ENCODE results near the gene CYTIP.

The CYTIP gene

DNA sequence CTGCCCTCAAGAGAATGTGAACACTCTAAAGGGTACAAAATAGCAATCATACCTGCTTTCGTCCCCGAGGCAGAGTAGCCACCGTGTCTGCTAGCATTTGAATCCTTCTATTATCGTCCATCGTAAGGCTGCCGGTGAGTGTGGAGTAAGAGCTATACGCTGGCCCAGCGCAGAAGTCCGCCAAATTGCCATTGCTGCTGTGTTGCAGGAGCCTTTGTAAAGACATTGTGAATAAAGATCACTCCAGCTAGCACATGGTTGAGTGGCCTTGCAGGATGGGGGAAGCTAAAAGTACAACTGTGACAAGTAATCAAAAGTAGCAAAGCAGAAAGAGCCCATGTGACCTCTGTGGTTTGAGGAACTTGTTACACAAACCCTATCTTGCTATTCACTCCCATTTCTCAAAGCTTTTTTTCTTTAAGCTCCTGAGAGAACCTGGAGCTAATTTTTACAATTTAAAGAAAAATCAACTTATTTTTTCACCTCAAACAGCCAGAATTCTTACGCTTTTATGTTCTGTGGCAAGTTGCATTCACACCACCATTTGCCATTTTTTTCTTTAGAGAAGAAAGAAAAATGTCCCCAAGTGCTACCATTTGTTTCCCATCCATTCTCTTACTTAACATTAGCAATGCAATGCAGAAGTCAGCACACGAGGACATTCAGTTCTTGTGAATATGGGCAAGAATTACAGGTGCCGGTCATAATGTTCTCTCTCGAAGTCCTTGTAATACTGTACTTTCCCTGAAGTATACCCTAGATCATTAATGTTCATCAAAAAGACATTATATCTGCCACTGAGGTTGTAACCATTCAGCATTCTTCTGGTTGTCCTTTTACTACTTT, at the start of gene CYTIP:
Gene CYTIP (minus strand): TSS at position 295 of the 846 bp plus-strand sequence. CDS start 69 bp downstream, at position 226.
- peak; percentile 56 to 64 for DNase-seq

DNA sequence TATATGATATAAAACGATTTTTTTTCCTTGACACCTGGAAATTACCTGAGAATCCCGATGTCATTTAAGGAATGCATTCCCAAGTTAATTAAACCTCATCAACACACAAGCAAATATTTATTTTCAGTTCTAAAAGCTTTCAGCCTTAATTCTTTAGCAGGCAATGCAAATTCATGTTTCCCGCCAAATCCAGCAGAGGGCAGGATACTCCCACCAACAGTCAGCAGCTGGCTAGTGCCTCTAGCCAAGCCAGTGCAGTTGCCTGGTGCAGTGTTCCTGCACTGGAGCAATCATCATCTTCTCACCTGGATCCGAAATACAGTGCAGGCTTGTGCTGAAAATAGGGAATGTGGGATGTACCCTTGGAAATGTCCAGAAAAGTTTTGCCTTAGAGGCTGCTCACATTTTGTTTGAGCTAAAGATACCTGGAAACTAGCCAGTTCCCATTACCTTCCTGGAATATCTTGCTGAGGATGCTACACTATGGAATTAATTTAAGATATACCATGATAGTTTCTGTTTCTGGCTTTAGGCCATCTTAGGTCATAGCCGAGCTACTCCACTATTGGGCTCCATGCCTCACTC, 48.4 kb upstream of the CYTIP start:
- DNase-seq = peak; percentile 73 to 79

DNA sequence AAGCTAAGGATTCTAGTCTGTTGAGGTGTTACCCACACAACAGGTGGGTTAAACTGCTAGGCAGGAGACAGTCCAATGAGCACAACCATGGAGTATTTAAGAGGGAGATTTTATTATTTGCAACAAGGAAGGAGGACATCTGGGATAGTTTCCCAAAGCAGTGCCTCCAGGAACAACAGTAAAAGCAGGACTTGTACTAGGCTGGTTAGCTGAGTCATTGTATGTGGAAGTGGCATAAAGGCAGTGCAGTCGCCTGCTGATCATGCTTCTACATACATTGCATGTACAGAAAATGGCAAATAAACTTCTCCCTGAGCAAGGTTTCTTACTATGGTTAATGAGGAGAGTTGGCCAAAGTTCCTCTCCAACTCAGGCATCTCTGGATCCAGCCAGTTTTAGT, 46.1 kb upstream of the CYTIP start:
- no peak for DNase-seq

DNA sequence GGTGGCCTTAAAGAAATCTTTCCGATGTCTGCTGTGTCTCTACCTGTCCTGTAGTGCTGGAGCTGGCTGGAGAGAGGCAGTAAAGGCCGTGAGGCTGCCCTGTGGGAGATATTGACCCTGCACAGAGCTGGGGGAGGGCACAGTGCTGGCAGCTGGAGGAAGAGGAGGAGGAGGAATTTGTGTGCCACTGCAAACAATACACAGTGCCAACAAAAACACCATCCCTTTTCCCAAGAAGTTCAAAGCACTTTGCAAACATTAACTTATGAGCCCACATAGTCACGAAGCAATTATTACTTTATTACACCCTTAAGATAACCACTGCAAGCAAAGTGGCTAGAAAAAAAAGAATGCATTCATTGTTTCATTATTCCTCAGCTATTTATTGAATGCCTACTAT, 45.0 kb upstream of the CYTIP start:
- no peak for DNase-seq

DNA sequence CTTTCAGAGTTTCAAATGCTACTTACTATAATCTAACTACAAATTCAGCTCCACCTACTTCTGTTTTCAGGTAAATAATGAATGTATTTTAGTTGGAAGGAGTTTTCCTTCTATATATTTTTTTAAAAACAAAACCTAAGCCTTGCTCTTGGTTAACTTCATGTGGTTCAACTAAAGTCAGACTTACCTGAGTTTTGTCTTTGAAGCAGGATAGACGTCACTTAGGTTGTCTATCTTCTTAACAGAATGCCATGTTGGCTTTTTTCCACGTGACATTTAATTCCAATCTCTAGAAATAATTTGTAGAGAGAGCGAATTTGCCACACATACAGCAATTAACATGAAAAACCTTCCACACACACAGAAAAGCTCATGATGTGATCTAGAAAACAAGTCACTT, 43.9 kb upstream of the CYTIP start:
- DNase-seq = no peak

DNA sequence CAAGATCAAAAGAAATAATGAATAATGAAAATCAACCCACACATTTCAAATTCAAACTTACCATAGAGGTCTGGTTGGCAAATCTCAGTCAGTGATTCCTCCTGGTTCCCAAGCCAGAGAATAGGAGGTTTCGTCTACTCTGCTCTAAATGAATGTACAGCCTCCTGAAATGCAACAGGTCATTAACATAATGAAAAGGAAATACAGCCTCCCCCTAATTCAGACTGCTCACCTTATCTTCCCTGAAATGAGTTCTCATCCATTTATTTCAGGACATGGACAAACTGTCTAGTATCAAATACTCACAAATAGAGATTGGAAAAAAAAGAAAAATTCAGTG, 43.4 kb upstream of the CYTIP start:
- DNase-seq = no peak

DNA sequence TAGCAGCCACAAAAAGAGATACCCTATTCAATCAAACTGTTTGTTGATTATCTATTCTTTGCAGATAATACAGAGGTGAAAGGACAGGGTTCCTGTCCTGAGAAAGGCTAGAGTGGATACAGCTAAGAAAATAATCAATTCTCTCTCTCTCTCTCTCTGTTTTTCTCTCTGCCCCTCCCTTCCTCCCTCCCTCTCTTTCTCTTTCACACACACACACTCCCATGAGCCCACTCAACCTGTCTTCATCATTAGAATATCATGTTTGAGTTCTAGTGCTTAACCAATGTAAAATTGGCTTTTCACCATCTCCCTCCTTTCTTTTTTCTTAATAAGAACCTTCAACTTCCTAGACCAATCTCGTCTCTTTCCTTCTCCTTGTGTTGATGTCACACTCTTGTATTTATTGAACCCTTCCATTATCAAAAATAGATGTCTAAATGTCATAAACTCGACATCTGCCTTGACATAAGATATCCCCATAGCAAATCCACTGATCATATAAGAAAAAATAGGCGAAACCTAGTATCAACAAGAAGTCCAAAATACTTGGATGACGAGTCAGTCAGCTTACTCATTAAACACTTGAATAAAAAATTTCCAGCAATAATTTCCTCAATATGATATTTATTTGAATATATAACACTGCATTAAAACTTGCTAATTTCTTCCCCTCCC, 42.8 kb upstream of the CYTIP start:
- no peak for DNase-seq

DNA sequence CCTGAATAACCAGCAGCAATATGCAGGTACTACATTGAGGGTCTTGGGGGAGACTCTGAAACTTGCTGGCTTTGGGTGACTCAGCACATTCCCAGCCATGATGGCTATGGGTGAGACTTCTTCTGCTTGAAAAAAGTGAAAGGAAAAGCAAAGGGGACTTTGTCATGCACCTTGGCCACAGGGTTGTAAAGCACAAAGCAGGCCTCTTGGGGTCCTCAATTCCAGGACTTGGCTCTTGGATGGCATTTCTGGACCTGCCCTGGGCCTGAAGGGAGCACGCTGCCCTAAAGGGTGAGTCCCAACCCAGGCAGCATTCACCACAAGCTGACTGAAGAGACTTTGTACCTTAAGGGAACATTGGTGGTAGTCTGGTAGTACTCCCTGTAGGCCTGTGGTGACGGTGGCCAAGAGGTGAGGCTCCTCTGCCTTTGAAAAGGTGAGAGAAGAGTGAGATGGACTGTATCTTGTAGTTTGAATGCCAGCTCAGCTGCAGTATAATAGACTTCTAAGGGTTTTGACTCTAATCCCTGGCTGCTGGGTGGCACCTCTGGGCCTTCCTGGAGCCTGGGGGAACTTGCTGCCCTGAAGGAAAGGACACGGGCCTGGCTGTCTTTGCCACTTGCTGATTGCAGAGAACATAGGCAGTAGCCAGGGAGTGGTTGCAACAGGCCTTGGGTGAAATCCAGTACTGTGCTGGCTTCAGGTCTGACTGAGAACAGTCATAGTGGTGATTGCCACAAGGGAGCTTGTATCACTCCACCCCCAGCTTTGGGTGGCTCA, 36.5 kb upstream of the CYTIP start:
- DNase-seq = peak; percentile 63 to 73

DNA sequence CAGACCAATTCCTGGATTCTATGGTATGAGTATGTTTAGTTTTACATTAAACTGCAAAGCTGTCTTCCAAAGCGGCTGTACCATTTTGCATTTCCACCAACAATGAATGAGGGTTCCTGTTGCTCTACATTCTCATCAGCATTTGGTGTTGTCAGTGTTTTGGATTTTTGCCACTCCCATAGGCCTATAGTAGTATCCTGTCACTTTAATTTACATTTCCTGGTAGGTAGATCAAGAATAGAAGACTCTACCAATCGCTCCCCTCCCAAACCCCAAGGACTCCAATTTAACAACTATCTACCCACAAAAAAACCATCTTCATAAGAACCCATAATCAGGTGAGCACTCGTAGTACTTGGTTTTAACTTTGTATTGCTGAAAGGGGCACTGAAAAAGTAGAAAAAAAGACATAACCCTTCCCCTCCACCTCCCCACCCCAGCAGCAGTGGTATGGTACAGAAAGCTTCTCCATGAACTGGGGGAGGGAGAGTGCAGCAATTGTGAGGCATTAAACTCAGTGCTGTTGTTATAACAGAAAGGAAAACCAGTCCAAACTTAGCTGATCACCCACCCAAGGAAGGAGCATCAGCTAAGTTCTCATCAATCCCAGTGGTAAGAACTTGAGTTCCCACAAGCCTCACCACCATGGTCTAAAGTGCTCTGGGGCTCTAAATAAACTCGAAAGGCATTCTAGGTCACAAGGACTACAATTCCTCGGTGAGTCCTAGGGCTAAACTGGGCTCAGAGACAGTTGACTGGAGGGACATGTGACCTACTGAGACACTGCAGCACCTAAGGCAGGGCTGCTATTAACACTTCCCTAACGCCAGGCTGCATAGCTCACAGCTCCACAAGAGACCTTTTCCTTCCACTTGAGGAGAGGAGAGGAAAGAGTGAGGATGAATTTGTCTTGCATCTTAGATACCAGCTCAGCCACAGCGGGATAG, 35.5 kb upstream of the CYTIP start:
- no peak for DNase-seq

DNA sequence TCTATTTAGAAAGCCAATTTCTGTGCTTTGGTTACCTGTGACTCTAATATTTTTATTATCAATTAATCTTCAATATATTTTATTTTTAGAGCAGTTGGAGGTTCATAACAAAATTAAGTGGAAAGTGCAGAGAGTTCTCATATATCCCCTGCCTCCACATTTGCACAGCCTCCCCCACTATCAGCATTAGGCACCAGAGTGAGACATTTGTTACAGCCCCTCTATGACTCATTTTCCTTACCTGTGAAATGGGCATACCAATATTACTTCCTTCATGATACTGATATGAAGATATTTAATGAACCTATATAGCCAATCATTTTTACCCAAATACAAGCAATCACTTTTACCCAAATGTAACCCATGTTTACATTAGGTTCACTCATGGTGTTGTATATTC, 34.0 kb upstream of the CYTIP start:
- DNase-seq = no peak

DNA sequence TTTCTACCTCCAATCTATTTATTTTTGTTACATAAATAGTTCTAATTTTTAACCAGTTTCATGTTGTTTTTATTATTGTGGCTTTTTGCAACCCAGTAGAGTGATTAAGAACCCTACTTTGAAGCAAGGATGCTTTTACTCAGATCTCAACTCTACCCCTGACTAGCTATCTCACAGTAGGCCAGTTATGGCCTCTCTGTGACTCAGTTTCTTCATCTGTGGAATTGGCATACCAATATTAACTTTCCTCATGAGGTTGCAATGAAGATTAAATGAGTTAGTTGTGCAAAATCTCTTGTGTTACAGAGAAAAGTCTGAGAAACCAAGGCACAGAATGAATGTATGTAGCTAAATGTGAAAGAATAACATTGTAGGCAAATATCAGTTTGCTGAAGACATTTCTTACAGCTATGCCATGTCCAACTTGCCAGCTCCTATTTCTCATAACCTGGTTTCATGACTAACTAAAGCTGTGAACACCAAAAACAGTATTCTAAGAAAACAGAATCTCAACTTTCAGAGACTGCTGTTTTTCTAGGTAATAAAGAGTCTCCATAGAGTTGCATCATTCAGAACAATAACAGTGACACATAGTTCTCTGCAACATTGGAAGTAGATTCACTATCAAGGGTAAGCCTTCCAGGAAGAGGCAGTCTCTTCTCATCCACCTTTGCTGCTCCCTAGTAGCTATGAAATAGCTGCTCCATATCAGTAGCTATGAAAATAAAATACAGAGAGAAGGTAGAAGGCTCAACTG, 33.2 kb upstream of the CYTIP start:
- DNase-seq = no peak

DNA sequence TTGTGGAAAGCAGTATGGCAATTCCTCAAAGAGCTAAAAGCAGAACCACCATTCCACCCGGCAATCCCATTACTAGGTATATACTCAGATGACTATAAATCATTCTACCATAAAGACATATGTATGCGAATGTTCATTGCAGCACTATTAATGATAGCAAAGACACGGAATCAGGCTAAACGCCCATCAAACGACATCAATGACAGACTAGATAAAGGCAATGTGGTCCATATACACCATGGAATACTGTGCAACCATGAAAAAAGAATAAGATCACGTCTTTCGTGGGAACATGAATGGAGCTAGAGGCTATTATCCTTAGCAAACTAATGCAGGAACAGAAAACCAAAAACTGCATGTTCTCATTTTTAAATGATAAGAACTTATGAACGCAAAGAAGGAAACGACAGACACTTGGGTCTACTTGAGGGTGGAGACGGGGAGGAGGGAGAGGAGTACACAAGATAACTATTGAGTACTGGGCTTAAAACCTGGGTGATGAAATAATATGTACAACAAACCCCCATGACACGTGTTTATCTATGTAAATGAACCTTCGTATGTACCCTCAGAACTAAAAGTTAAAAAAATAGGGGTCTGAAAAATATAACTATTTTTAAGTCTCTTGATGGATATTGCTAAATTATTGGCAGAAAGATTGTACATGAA, 32.0 kb upstream of the CYTIP start:
- DNase-seq = no peak

DNA sequence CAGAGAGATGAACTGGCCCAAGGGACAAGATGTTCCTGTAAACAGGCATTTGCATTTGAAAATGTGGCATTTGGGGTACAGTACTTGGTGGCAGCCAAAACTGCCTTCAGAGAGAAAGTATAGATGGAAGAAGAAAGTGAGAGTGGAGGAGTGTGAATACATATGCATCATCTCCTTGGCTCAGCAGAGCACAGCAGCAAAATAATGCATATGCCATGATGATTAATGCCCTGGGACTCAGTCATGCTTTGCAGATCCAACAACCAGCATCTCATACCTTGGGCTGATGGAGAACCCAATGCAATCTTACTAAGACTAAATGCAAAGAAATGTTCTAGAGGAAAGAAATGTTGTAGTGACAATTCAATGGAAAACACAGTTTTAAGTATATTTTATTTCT, 29.7 kb upstream of the CYTIP start:
- DNase-seq = no peak

DNA sequence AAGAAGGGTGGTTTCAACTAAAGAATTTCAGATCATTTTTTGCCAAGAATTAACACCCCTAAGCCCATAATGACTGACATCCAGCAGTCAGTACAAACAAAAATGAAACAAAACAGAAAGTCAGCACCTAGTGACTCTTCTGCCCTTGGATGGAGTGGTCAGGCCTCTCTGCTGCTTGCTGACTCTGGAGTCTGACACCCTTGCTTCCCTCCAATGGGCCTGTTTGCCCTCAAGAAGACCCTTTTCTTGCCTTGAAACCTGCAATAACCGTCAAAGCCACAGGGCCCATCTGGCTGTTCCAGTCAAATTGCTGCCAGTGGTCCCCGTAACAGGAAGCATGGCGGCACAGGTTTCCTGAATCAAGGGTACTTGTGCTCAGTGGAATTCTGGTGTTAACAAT, 27.2 kb upstream of the CYTIP start:
- no peak for DNase-seq

DNA sequence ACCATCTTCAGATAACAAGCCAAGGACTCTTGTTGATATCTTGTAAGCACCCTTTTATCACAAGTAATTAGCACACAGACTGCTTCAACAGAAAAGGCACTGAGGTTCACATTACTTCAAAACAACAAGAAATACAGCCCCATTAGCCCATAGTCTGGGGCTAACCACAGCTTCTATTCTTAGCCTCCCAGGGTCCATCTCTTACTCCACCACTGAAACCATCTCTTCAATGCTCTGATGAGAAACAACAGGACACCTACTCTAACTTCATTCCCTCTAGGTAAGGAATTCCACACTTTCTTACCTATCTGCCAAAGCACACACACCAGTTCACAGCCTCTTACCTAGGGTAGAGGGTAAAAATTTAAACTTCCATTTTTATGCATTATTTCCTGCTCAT, 26.4 kb upstream of the CYTIP start:
- DNase-seq = no peak

DNA sequence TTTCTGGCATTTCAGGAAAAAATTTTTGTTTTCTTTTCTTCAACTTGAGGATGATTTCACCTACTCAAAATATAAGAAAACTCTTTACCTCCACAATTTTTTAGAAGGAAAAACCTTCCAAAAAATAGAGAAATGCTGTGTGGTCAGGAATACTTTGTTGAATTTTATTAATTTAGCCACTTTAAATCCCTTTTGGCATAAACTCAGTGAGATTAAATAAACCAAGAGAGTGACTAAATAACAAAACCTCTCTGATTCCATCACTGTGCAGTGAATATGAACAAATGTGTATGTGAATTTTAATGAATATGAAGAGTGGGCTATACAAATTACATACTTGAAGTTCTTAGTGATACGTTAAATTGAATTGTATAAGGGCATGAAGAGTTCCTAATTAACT, 25.8 kb upstream of the CYTIP start:
- DNase-seq = no peak

DNA sequence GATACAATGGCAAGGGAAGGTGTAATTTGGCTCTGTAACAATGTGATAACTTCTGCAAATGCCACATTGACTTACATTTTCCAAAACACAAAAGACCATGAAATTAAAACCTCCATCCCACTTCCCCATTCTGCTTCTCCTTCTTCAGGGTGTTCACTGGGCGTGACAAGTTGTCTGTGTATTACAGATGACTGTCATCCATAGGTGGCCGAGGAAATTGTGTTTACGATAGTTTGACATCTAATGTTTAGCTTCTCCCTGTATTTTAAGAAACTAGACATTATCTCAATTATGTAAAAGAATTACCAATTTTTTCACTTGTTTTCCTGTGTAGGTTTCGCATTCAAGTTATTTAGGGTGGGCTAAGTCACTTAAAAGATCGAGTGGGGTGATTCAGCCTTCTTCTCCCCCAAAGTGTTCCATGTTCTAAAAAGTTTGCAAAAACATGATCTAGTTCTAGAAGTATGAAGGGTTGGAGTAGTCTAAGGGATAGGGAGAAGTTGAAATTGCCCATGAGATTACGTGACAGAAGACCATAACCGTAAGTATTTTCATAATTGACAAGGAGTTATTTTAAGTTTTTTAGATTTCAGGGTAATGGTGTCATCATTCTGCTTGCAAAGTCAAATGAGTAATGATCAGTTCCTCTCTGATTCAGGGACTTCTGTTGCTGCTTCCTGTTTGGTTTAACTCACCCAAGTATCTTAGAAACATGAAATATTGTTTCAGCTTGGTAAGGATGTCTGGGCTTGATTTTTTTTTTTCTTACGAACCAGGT, 25.2 kb upstream of the CYTIP start:
- DNase-seq = no peak

DNA sequence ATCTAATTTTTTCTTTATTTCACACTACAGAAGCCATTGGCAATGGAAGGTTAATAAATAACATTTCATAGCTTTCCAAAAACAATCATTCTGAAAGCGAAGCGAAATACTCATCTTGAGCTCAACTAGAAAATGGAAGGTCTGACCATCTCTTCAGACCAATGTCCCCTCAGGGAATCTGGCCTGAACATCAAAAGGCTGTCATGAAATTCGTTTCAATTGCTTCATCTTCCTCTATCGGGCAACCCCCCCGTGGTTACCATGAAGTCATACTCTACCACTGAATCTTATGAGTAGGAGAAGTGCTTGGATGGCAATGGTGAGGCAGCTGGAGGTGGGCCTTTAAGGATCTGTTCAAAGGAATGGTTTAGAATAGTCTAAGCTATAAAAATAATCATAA, 22.9 kb upstream of the CYTIP start:
- peak; percentile 50 to 68 for DNase-seq

DNA sequence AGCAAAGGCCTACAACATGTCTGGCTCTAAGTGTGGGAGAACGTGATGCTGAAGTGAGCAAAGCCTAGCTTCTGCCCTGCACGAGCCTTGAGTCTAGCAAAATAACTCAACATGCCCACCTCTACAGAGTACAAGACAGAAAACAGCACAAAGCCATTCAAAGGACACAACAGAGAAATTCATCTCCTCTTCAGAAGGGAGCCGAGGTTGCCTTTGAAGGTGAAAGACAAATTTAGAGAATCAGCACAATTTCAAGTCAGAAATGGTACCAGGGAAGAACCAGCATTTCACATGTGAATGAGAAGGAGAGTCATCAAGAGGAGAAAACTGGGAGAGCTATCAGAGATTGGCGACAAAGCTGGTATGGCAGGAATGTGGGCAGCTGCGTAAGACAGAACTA, 21.7 kb upstream of the CYTIP start:
- DNase-seq = no peak

DNA sequence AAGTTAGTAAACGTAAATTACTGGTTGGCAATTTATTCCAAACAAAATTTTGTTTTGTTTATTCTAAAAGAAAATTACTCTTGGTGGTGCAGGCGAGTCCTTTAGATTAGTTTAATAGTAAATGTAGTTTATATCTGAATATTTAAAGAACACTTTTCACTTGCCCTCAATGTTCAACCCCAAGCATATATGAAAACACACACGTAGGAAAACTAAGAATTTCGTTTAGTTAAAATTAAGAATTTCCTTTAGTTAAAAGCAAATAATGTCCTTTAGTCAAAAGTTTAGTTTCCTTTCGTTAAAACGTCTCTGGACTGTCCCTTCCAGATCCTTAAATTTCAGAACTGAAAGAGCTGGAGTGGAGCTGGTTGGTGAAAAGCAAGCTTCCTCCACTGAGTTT, 19.1 kb upstream of the CYTIP start:
- DNase-seq = no peak
